ENCODE results near the gene CERS6.
A peak's percentile ranks its signal among the peaks of the same experiment; 100 is the strongest.

The CERS6 gene

DNA sequence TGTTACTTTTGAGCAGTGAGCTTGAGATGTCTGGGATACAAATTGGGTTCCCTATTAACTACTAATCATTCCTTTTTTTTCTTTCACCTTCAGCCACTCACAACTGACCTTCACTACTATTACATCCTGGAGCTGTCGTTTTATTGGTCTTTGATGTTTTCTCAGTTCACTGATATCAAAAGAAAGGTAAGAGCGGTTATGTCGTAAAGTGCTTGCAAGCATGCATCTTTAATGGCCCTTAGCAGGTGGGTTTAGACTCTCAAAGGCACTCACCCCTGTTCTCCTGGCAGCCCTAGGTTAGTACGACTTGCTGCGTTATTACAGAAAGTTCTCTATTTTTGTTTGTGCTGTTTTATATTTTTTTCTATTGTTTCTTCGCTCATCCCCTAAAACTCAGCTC lies 238.8 kb downstream of the CERS6 start:
- no peak overlapping the region for H3K4me3 ChIP-seq (ENCODE audit: low read depth, low read length)

DNA sequence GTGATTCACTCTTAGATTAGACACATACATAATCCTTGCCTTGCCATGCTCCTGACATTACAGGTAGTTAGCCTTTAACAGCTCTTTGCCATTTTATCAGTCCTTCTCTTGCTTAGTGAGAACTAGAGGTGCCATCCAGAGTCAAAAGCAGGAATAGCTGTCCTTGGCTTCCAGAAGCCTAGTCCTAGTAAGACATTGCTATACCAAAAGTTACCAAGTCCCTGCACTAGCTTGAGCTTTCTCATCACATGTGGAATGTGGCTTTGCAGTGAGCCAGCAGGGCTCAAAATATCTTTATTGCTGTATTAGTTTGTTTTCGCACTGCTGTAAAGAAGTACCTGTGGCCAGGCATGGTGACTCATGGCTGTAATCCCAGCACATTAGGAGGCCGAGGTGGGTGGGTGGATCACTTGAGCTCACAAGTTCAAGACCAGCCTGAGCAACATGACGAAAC lies 241.6 kb downstream of the CERS6 start:
- TF ChIP-seq, protein P1, sequence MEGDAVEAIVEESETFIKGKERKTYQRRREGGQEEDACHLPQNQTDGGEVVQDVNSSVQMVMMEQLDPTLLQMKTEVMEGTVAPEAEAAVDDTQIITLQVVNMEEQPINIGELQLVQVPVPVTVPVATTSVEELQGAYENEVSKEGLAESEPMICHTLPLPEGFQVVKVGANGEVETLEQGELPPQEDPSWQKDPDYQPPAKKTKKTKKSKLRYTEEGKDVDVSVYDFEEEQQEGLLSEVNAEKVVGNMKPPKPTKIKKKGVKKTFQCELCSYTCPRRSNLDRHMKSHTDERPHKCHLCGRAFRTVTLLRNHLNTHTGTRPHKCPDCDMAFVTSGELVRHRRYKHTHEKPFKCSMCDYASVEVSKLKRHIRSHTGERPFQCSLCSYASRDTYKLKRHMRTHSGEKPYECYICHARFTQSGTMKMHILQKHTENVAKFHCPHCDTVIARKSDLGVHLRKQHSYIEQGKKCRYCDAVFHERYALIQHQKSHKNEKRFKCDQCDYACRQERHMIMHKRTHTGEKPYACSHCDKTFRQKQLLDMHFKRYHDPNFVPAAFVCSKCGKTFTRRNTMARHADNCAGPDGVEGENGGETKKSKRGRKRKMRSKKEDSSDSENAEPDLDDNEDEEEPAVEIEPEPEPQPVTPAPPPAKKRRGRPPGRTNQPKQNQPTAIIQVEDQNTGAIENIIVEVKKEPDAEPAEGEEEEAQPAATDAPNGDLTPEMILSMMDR (IDR thresholded peaks at IDR 0.05; ENCODE audit: low read depth, low read length) = no peak
- DNase-seq = no peak
- no peaks in the 10 kb centered on the region for H3K27me3 ChIP-seq
- no peaks in the 10 kb centered on the region for H3K9me3 ChIP-seq
- H3K36me3 ChIP-seq = no peaks in the 10 kb centered on the region
- no peak overlapping the region for H3K4me3 ChIP-seq (ENCODE audit: low read depth, low read length)
- H3K4me1 ChIP-seq = peaks cover 7% of the 10 kb centered on the region; the same call in 1 of the 2 replicates

More for the DNA sequence above, 238.8 kb downstream of the CERS6 start:
- no peaks in the 10 kb centered on the region for H3K4me1 ChIP-seq
- H3K9me3 ChIP-seq = no peaks in the 10 kb centered on the region
- no peaks in the 10 kb centered on the region for H3K27me3 ChIP-seq
- TF ChIP-seq, protein P1 (IDR thresholded peaks at IDR 0.05; ENCODE audit: low read depth, low read length) = no peak
- no peak for DNase-seq
- H3K36me3 ChIP-seq = no peaks in the 10 kb centered on the region

- TF ChIP-seq, protein P1 (IDR thresholded peaks at IDR 0.05; ENCODE audit: low read depth, low read length) = no peak
- Histone ChIP-seq H3K36me3 (no peaks in the 10 kb centered on the region), H3K4me1 (peaks cover 7% of the 10 kb centered on the region; the same call in 1 of the 2 replicates), H3K4me3 (ENCODE audit: low read depth, low read length) (no peak overlapping the region), H3K9me3 (no peaks in the 10 kb centered on the region), H3K27me3 (no peaks in the 10 kb centered on the region)
- DNase-seq = no peak
These were observed 242.9 kb downstream of the CERS6 start for GRCh38 chr2:168698969-168699368.

DNA sequence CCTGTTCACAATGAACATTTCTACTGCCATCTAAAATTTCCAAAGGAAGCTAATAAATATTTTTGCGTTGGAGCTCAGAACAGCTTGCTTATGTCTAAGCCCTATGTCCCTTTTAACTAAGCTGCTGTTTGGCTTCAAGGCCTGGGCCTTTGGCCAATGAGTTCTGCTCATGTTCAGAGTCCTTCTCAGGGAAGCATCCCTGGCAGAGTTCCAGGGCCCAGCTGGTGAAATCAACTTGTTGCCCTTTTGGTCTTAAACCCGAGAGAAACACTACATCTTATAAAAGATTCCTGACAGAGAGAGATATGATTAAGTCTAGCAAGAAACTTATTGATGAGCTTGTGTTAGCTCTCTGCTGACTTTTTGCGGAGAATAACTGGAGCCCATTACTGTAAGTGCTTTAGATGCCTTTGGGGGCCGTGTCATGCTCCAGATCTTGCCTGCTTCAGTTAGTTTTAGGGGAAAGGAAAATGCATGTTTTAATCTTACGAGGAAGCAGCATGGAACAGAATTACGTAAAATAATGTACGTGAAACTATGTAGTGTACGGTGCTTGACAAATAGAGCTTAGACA lies 243.9 kb downstream of the CERS6 start:
- peaks cover 7% of the 10 kb centered on the region; the same call in 1 of the 2 replicates for H3K4me1 ChIP-seq
- no peak overlapping the region for H3K4me3 ChIP-seq (ENCODE audit: low read depth, low read length)
- no peaks in the 10 kb centered on the region for H3K27me3 ChIP-seq
- DNase-seq = peak; percentile 65
- no peaks in the 10 kb centered on the region for H3K36me3 ChIP-seq
- TF ChIP-seq, protein P1 (IDR thresholded peaks at IDR 0.05; ENCODE audit: low read depth, low read length) = no peak
- H3K9me3 ChIP-seq = no peaks in the 10 kb centered on the region

DNA sequence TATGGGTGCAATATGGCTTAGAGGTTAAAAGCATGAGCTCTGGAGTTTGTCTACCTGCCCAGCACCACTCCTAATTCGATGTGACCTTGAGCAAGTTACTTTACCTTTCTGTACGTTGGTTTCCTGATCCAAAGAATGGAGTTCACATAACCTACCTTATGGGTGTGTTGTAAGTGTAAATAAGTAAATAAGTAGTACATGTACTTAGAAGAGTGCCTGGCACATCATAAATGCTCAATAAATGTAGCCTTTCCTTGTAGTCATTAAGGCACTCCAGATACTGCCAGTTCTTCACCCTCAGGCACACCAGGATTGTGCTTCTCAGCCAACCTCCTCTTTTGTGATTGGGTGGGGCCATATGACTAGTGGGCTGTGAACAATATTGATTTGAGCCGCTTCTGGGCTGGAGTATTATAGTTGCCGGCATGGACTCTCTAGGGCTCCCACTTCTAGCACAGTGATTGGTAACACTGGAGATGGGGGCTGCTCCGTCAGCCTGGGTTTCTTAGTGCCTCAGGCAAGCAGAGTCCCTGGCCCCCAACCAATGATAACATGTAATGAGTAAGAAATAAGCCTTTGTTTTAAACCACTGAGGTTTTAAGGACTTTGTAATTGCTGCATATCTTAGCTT lies 244.7 kb downstream of the CERS6 start:
- Histone ChIP-seq H3K9me3 (no peaks in the 10 kb centered on the region), H3K36me3 (no peaks in the 10 kb centered on the region), H3K4me1 (peaks cover 7% of the 10 kb centered on the region; the same call in 1 of the 2 replicates), H3K4me3 (ENCODE audit: low read depth, low read length) (no peak overlapping the region), H3K27me3 (no peaks in the 10 kb centered on the region)
- TF ChIP-seq, protein P1 (IDR thresholded peaks at IDR 0.05; ENCODE audit: low read depth, low read length) = no peak
- peak; percentile 45 for DNase-seq

DNA sequence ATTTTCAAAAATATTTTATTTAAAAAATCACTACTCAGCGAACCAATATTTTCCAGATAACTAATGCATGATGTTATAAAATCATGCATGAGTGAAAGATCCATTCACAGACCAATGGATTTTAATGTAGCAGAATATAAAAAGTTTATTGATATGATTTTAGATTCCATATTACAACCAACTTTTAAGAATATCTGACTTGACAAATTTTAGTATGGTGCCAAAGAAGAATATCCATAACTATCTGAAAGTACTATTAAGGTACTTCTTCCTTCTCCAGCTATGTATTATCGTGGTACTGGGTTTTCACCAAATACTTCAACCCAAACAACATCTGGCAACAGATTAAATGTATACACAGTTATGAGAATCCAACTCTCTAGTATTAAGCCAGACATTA lies 246.5 kb downstream of the CERS6 start:
- Histone ChIP-seq H3K36me3 (no peaks in the 10 kb centered on the region), H3K27me3 (no peaks in the 10 kb centered on the region), H3K9me3 (no peaks in the 10 kb centered on the region), H3K4me3 (ENCODE audit: low read depth, low read length) (no peak overlapping the region), H3K4me1 (peaks cover 7% of the 10 kb centered on the region; the same call in 1 of the 2 replicates)
- no peak for DNase-seq
- TF ChIP-seq, protein P1 (IDR thresholded peaks at IDR 0.05; ENCODE audit: low read depth, low read length) = no peak

Data from BE2C (cell line).